GM20431 (cell line): Measurements from ENCODE around the gene TOB1.

Source experiments
- in situ Hi-C: fragments of 300-500 bp; cut with MseI, MboI; formaldehyde crosslinking; loops from one replicate; pipeline ENCODE4 v1.15.0; 2020; ENCODE audit warnings: low sequenced_read_pairs; ENCODE audit not compliant: unreplicated experiment

Gene TOB1

DNA sequence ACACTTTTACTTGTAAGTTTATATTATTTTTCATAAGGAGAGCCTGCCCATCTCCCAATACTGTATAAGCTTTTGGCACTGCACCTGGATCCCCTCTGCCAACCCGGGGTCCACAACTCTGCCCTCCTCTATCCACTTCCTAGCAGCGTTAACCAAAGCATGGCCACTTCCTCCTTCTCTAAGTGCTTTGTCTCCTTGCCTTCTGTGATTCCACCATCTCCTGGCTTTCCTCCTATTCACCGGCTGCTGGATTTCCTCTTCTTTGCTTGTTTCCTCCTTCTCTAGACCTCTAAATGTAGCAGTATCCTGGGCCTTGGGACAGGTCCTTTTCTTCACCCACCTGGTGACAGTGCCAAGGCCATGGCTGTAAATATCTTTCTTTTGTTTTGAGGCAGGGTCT lies 50.8 kb downstream of the TOB1 start:
- in situ Hi-C loops = no loop called here

DNA sequence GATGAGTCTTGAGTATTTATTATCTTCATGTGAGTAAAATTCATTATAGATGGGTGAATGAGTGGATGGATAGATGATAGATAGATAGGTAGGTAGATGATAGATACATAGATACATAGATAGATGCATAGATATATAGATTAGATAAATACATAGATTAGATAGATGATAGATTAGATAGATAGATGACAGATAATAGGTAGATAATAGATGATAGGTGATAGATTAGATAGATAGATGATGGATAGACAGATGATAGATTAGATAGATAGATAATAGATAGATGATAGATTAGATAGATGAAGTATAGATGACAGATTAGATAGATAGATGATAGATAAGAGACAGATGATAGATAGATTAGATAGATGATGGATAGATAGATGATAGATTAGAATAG lies 52.6 kb downstream of the TOB1 start:
- in situ Hi-C loops = no loop called here
